Stimulated activated CD8-positive, alpha-beta memory T cell treated with anti-CD3 and anti-CD28 coated beads, Interleukin-15, amount 100 ng/mL, for 4 hours (primary cell): Measurements from ENCODE around the gene RUNX1.

Experiments used
- DNase-seq, 2 donors: peaks; one replicate each; pipeline ENCODE4 v3.0.0-alpha.2; 2020; ENCODE audit warnings: low read depth in 2 of 2

The RUNX1 gene

GRCh38 chr21:34740198-34740597 lies 308.9 kb downstream of the RUNX1 start:
- DNase-seq = no peak
